ENCODE results near the gene DSC1.
"Not testable (repeated sequence)": the region's sequence is repeated elsewhere in the genome, so short reads cannot be mapped to it uniquely, and the experiment has no call there.

Gene DSC1

GRCh38 chr18:31162825-31163435 lies at the start of gene DSC1:
Gene DSC1, minus strand, starts transcription at chr18:31162856. Its CDS starts 262 bp downstream, at chr18:31162594.
- no peak for DNase-seq

GRCh38 chr18:31211047-31211446 lies 48.4 kb upstream of the DSC1 start:
- DNase-seq, result no peak

GRCh38 chr18:31209041-31209440 lies 46.4 kb upstream of the DSC1 start:
- no peak for DNase-seq

- DNase-seq, result no peak
These were observed 44.7 kb upstream of the DSC1 start for GRCh38 chr18:31207391-31207790.

GRCh38 chr18:31206787-31207381 lies 44.2 kb upstream of the DSC1 start:
- DNase-seq, result no peak

- DNase-seq, result no peak
These were observed 43.4 kb upstream of the DSC1 start for GRCh38 chr18:31206071-31206470.

- no peak for DNase-seq
These were observed 42.6 kb upstream of the DSC1 start for GRCh38 chr18:31205273-31205672.

- no peak for DNase-seq
These were observed 42.2 kb upstream of the DSC1 start for GRCh38 chr18:31204833-31205232.

- DNase-seq, result no peak
These were observed 41.5 kb upstream of the DSC1 start for GRCh38 chr18:31204166-31204565.

GRCh38 chr18:31203794-31204148 lies 41.1 kb upstream of the DSC1 start:
- DNase-seq, result no peak

- no peak for DNase-seq
These were observed 40.6 kb upstream of the DSC1 start for GRCh38 chr18:31203096-31203793.

GRCh38 chr18:31199190-31199769 lies 36.6 kb upstream of the DSC1 start:
- no peak for DNase-seq

GRCh38 chr18:31197676-31198075 lies 35.0 kb upstream of the DSC1 start:
- peak; percentile 66 for DNase-seq

- no peak for DNase-seq
These were observed 32.4 kb upstream of the DSC1 start for GRCh38 chr18:31195063-31195462.

GRCh38 chr18:31192086-31192776 lies 29.6 kb upstream of the DSC1 start:
- DNase-seq, result no peak

- no peak for DNase-seq
These were observed 28.3 kb upstream of the DSC1 start for GRCh38 chr18:31190919-31191318.

GRCh38 chr18:31189757-31190156 lies 27.1 kb upstream of the DSC1 start:
- no peak for DNase-seq

GRCh38 chr18:31185186-31185950 lies 22.7 kb upstream of the DSC1 start:
- no peak for DNase-seq

GRCh38 chr18:31183302-31183701 lies 20.6 kb upstream of the DSC1 start:
- DNase-seq, result no peak

- DNase-seq, result not testable (repeated sequence)
These were observed 14.7 kb upstream of the DSC1 start for GRCh38 chr18:31177369-31177768.

- no peak for DNase-seq
These were observed 13.9 kb upstream of the DSC1 start for GRCh38 chr18:31176531-31176930.

GRCh38 chr18:31171144-31171839 lies 8.6 kb upstream of the DSC1 start:
- no peak for DNase-seq
